PC-3 (cell line): ENCODE measurements around the gene ELMO2. TPM values are rescaled to one million over a fixed set of nuclear protein-coding genes. Genes with fewer than 3 reads are reported as not detected.

Experiments used
- ATAC-seq: fragments of 200-7000 bp; cut with Tn5 transposase; 2 replicates; pipeline ENCODE4 v1.9.1; 2020; ENCODE audit warnings: mild to moderate bottlenecking, moderate library complexity
- BruUV-seq: library from RNA; stranded (reverse); fragments of 400-500 nt; replicated peaks from 2 replicates; lab custom pipeline; 2021; lab: Mats Ljungman, UMichigan
- CTCF ChIA-PET: fragments of 300-600 bp; sonication (Branson Sonifier 250); formaldehyde crosslinking; loops from one replicate; lab custom pipeline; 2022; ENCODE audit warnings: antibody characterized with exemption; lab: Charles Lee
- POLR2A ChIA-PET: fragments of 300-600 bp; sonication (Branson Sonifier 250); formaldehyde crosslinking; loops from one replicate; lab custom pipeline; 2022; ENCODE audit warnings: antibody characterized with exemption; ENCODE audit not compliant: unreplicated experiment; lab: Charles Lee
- DNase-seq: peaks from one replicate; pipeline ENCODE4 v3.0.0-alpha.2; 2015
- H2AFZ ChIP-seq: fragments of 300-600 bp; sonication (generic); 2 replicates; pipeline ENCODE4 v1.6.0; 2016; ENCODE audit warnings: antibody characterized with exemption, low read length
- H3F3A ChIP-seq: fragments of 300-600 bp; sonication (generic); one replicate; pipeline ENCODE4 v1.6.0; 2017; ENCODE audit warnings: antibody characterized with exemption, low read length, control low read depth, mild to moderate bottlenecking; ENCODE audit not compliant: unreplicated experiment
- H3K27ac ChIP-seq: fragments of 300-600 bp; sonication (generic); 2 replicates; pipeline ENCODE4 v1.5.1; 2016; ENCODE audit warnings: mild to moderate bottlenecking, low read length
- H3K27me3 ChIP-seq: fragments of 300-600 bp; sonication (generic); 2 replicates; pipeline ENCODE4 v1.6.1; 2016; ENCODE audit warnings: low read length, mixed read lengths
- H3K36me3 ChIP-seq: fragments of 300-600 bp; sonication (generic); 2 replicates; pipeline ENCODE4 v1.6.1; 2016; ENCODE audit warnings: low read depth, mixed run types, low read length, mixed read lengths
- H3K4me1 ChIP-seq: fragments of 300-600 bp; sonication (generic); 2 replicates; pipeline ENCODE4 v1.5.1; 2016; ENCODE audit warnings: low read length; ENCODE audit not compliant: insufficient read depth
- H3K4me2 ChIP-seq: fragments of 300-600 bp; sonication (generic); 2 replicates; pipeline ENCODE4 v1.6.0; 2016; ENCODE audit warnings: low read length
- H3K4me3 ChIP-seq: fragments of 300-600 bp; sonication (generic); 2 replicates; pipeline ENCODE4 v1.5.1; 2016; ENCODE audit warnings: mild to moderate bottlenecking, low read length, mixed read lengths
- H3K79me2 ChIP-seq: fragments of 300-600 bp; sonication (generic); 2 replicates; pipeline ENCODE4 v1.6.1; 2017; ENCODE audit warnings: low read length, mixed read lengths
- H3K9ac ChIP-seq: fragments of 300-600 bp; sonication (generic); 2 replicates; pipeline ENCODE4 v1.6.0; 2016; ENCODE audit warnings: mild to moderate bottlenecking, low read length
- H3K9me2 ChIP-seq: fragments of 300-600 bp; sonication (generic); replicated peaks from 2 replicates; pipeline ENCODE4 v1.6.1; 2016; ENCODE audit warnings: mixed run types, low read length, mixed read lengths
- H3K9me3 ChIP-seq: fragments of 300-600 bp; sonication (generic); 2 replicates; pipeline ENCODE4 v1.6.1; 2016; ENCODE audit warnings: low read length, mixed read lengths
- H4K20me1 ChIP-seq: fragments of 300-600 bp; sonication (generic); 2 replicates; pipeline ENCODE4 v1.6.1; 2016; ENCODE audit warnings: low read length, mixed read lengths
- EZH2 ChIP-seq: fragments of 300-600 bp; sonication (generic); IDR thresholded peaks from one replicate; pipeline ENCODE4 v1.6.1; 2017; ENCODE audit warnings: antibody characterized with exemption, mild to moderate bottlenecking, low read length; ENCODE audit not compliant: unreplicated experiment
- EZH2phosphoT487 ChIP-seq: fragments of 300-600 bp; sonication (generic); IDR thresholded peaks from 2 replicates; pipeline ENCODE4 v1.6.1; 2018; ENCODE audit warnings: mild to moderate bottlenecking, antibody characterized with exemption, low read length, borderline replicate concordance
- intact Hi-C: fragments of 100-400 bp; cut with micrococcal nuclease; formaldehyde crosslinking; loops from 2 replicates; pipeline ENCODE4 v1.9.0; 2023
- total RNA-seq: library from RNA; depleted of rRNA; stranded (reverse); fragments of >200 nt; gene quantifications from 2 replicates; pipeline ENCODE4 v1.2.3, GENCODE V29; 2014
- TF ChIP-seq, protein P1 (sequence below): fragments of 300-600 bp; sonication (generic); conservative IDR thresholded peaks from 2 replicates; pipeline ENCODE4 v1.5.1; 2017; ENCODE audit warnings: antibody characterized with exemption, low read depth, mild to moderate bottlenecking, low read length

The ELMO2 gene
- total RNA-seq, 1 experiment from 2014 or later: 29.0 TPM

DNA sequence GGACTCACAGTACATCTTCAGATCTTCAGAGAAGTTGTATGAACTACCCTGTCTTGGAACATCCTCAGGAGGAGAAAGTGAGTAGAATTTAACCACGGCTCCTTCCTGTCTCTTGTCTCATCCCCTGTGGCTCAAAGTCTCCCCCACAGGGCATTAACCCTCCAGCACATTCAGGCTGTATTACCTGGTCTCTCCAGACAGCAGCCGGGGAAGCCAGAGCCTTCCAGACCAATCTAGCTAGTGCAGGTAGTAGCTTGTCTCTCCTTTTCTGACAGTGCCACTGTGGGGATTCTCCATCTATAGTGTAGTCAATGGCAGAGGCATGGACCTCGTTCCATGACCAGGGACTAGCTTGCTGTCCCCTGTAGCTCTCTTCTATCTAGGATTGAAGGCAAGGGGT is 16.9 kb upstream of the ELMO2 start:
- intact Hi-C loops: no loop called here
- no peak for DNase-seq
- Histone ChIP-seq H3K4me3 (no peak overlapping the region), H3K27ac (no peak overlapping the region), H2AFZ (no peak overlapping the region), H4K20me1 (no peaks in the 10 kb centered on the region), H3K27me3 (peaks cover 65% of the 10 kb centered on the region), H3K9ac (no peak overlapping the region), H3K36me3 (no peaks in the 10 kb centered on the region), H3K9me3 (no peaks in the 10 kb centered on the region), H3F3A (no peaks in the 10 kb centered on the region), H3K4me2 (no peak overlapping the region), H3K79me2 (no peaks in the 10 kb centered on the region), H3K4me1 (no peaks in the 10 kb centered on the region), H3K9me2 (no peaks in the 10 kb centered on the region)
- no peak for ATAC-seq
- CTCF ChIA-PET: interaction anchor here (0.6 kb wide), 1 partner anchor 10 kb away, joined by 3 read pairs; no protein-coding TSS in a partner anchor
- BruUV-seq: no TSS peak
- POLR2A ChIA-PET: no interaction called here
- no peak for TF ChIP-seq EZH2phosphoT487
- no peak for TF ChIP-seq EZH2
- TF ChIP-seq, protein P1, sequence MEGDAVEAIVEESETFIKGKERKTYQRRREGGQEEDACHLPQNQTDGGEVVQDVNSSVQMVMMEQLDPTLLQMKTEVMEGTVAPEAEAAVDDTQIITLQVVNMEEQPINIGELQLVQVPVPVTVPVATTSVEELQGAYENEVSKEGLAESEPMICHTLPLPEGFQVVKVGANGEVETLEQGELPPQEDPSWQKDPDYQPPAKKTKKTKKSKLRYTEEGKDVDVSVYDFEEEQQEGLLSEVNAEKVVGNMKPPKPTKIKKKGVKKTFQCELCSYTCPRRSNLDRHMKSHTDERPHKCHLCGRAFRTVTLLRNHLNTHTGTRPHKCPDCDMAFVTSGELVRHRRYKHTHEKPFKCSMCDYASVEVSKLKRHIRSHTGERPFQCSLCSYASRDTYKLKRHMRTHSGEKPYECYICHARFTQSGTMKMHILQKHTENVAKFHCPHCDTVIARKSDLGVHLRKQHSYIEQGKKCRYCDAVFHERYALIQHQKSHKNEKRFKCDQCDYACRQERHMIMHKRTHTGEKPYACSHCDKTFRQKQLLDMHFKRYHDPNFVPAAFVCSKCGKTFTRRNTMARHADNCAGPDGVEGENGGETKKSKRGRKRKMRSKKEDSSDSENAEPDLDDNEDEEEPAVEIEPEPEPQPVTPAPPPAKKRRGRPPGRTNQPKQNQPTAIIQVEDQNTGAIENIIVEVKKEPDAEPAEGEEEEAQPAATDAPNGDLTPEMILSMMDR: no peak

DNA sequence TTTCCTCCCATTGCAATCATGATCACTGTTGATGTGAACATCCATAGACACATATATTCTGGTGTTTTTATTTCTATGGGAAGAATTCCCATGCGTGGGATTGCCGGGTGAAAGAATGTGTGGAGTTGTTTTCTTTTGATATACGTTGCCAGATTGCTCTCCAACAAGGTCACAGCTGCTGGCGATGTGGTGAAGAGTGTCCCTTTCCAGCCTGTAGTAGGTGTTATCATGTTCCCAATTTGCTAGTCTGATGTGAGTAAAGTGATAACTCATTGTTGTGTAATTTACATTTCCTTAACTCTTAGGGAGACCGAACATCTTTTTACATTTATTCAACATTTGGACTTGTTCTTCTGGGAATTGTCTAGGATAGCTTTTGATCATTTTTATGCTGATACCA is 14.5 kb upstream of the ELMO2 start:
- H3K36me3 ChIP-seq: no peaks in the 10 kb centered on the region
- no peaks in the 10 kb centered on the region for H3K4me1 ChIP-seq
- H3K9me2 ChIP-seq: no peaks in the 10 kb centered on the region
- ATAC-seq: no peak
- no TSS peak for BruUV-seq
- intact Hi-C loops: no loop called here
- POLR2A ChIA-PET: no interaction called here
- no peak for TF ChIP-seq EZH2phosphoT487
- no peak for TF ChIP-seq EZH2
- TF ChIP-seq, protein P1: no peak
- CTCF ChIA-PET: no interaction called here
- no peaks in the 10 kb centered on the region for H4K20me1 ChIP-seq
- H3K27ac ChIP-seq: no peak overlapping the region
- H3K9me3 ChIP-seq: no peaks in the 10 kb centered on the region
- no peak overlapping the region for H2AFZ ChIP-seq
- H3K4me3 ChIP-seq: no peak overlapping the region
- peaks cover 62% of the 10 kb centered on the region for H3K27me3 ChIP-seq
- DNase-seq: no peak
- no peaks in the 10 kb centered on the region for H3F3A ChIP-seq
- no peak overlapping the region for H3K4me2 ChIP-seq
- H3K9ac ChIP-seq: no peak overlapping the region
- H3K79me2 ChIP-seq: no peaks in the 10 kb centered on the region

DNA sequence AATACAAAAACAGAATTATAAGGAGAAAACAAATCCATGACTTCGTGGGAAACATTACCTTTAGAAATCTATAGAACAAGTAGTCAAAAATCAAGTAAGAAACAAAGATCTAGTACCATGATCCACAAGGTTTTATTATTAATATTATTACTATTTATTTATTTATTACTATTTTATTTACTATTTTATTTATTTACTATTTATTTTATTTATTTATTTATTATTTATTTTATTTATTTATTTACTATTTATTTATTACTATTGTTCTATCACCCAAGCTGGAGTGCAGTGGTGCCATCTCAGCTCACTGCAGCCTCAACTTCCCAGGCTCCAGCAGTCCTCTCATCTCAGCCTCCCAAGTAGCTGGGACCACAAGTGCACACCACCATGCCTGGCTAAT is 13.5 kb upstream of the ELMO2 start:
- no peak overlapping the region for H3K4me3 ChIP-seq
- H3K4me1 ChIP-seq: peaks cover 3% of the 10 kb centered on the region; the same call in 1 of the 2 replicates
- H3K9me2 ChIP-seq: no peaks in the 10 kb centered on the region
- no peaks in the 10 kb centered on the region for H3F3A ChIP-seq
- CTCF ChIA-PET: interaction anchor here (0.7 kb wide), 2 partner anchors 10 to 18 kb away, joined by 3 to 4 read pairs; no protein-coding TSS in a partner anchor
- H3K9ac ChIP-seq: no peak overlapping the region
- no peaks in the 10 kb centered on the region for H3K9me3 ChIP-seq
- ATAC-seq (no peak), DNase-seq (no peak)
- H3K79me2 ChIP-seq: no peaks in the 10 kb centered on the region
- H2AFZ ChIP-seq: no peak overlapping the region
- no peak overlapping the region for H3K27ac ChIP-seq
- POLR2A ChIA-PET: no interaction called here
- TF ChIP-seq EZH2 (no peak), EZH2phosphoT487 (no peak)
- TF ChIP-seq, protein P1: no peak
- no peaks in the 10 kb centered on the region for H4K20me1 ChIP-seq
- peaks cover 66% of the 10 kb centered on the region for H3K27me3 ChIP-seq
- intact Hi-C loops: no loop called here
- H3K36me3 ChIP-seq: no peaks in the 10 kb centered on the region
- no peak overlapping the region for H3K4me2 ChIP-seq
- BruUV-seq: no TSS peak
